ENCODE measurements around the gene SLC51B.
A peak's percentile ranks its signal among the peaks of the same experiment; 100 is the strongest.

The SLC51B gene

GRCh38 chr15:65079580-65079979, 34.4 kb downstream of the SLC51B start:
- H3K4me1 ChIP-seq (ENCODE audit: control insufficient read depth, low read depth, low read length) = peaks cover 25% of the 10 kb centered on the region
- no peak overlapping the region for H3K27ac ChIP-seq (ENCODE audit: low read length)
- H3K9ac ChIP-seq (ENCODE audit: low read length) = no peak overlapping the region
- H3K9me3 ChIP-seq (ENCODE audit: control insufficient read depth, low read depth, low read length) = no peaks in the 10 kb centered on the region
- no peaks in the 10 kb centered on the region for H3K36me3 ChIP-seq (ENCODE audit: control insufficient read depth, low read depth, low read length)
- no peaks in the 10 kb centered on the region for H3K27me3 ChIP-seq (ENCODE audit: control insufficient read depth, insufficient read depth, low read length)
- no peak overlapping the region for H3K4me3 ChIP-seq (ENCODE audit: low read length)

- no peaks in the 10 kb centered on the region for H3K27me3 ChIP-seq (ENCODE audit: control insufficient read depth, insufficient read depth, low read length)
- no peak overlapping the region for H3K4me3 ChIP-seq (ENCODE audit: low read length)
- peaks cover 25% of the 10 kb centered on the region for H3K4me1 ChIP-seq (ENCODE audit: control insufficient read depth, low read depth, low read length)
- H3K36me3 ChIP-seq (ENCODE audit: control insufficient read depth, low read depth, low read length) = no peaks in the 10 kb centered on the region
- no peak overlapping the region for H3K27ac ChIP-seq (ENCODE audit: low read length)
- H3K9ac ChIP-seq (ENCODE audit: low read length) = no peak overlapping the region
- H3K9me3 ChIP-seq (ENCODE audit: control insufficient read depth, low read depth, low read length) = no peaks in the 10 kb centered on the region
Measured at GRCh38 chr15:65081270-65081669, 36.1 kb downstream of the SLC51B start.

GRCh38 chr15:65081758-65082157, 36.6 kb downstream of the SLC51B start:
- Histone ChIP-seq H3K4me1 (ENCODE audit: control insufficient read depth, low read depth, low read length) (peaks cover 25% of the 10 kb centered on the region), H3K27ac (ENCODE audit: low read length) (no peak overlapping the region), H3K36me3 (ENCODE audit: control insufficient read depth, low read depth, low read length) (no peaks in the 10 kb centered on the region), H3K9ac (ENCODE audit: low read length) (no peak overlapping the region), H3K27me3 (ENCODE audit: control insufficient read depth, insufficient read depth, low read length) (no peaks in the 10 kb centered on the region), H3K9me3 (ENCODE audit: control insufficient read depth, low read depth, low read length) (no peaks in the 10 kb centered on the region), H3K4me3 (ENCODE audit: low read length) (no peak overlapping the region)

- Histone ChIP-seq H3K4me3 (ENCODE audit: low read length) (peak overlapping the region; percentile 27), H3K27ac (ENCODE audit: low read length) (no peak overlapping the region), H3K9ac (ENCODE audit: low read length) (no peak overlapping the region), H3K27me3 (ENCODE audit: control insufficient read depth, insufficient read depth, low read length) (no peaks in the 10 kb centered on the region), H3K4me1 (ENCODE audit: control insufficient read depth, low read depth, low read length) (peaks cover 25% of the 10 kb centered on the region), H3K9me3 (ENCODE audit: control insufficient read depth, low read depth, low read length) (no peaks in the 10 kb centered on the region), H3K36me3 (ENCODE audit: control insufficient read depth, low read depth, low read length) (no peaks in the 10 kb centered on the region)
Measured at GRCh38 chr15:65082303-65082953, 37.2 kb downstream of the SLC51B start.

- Histone ChIP-seq H3K4me1 (ENCODE audit: control insufficient read depth, low read depth, low read length) (peaks cover 25% of the 10 kb centered on the region), H3K9ac (ENCODE audit: low read length) (no peak overlapping the region), H3K27me3 (ENCODE audit: control insufficient read depth, insufficient read depth, low read length) (no peaks in the 10 kb centered on the region), H3K4me3 (ENCODE audit: low read length) (peak overlapping the region; percentile 27), H3K36me3 (ENCODE audit: control insufficient read depth, low read depth, low read length) (no peaks in the 10 kb centered on the region), H3K27ac (ENCODE audit: low read length) (no peak overlapping the region), H3K9me3 (ENCODE audit: control insufficient read depth, low read depth, low read length) (no peaks in the 10 kb centered on the region)
Measured at GRCh38 chr15:65083262-65083701, 38.1 kb downstream of the SLC51B start.

GRCh38 chr15:65084500-65085206, 39.5 kb downstream of the SLC51B start:
- H3K4me3 ChIP-seq (ENCODE audit: low read length) = no peak overlapping the region
- no peak overlapping the region for H3K27ac ChIP-seq (ENCODE audit: low read length)
- H3K9me3 ChIP-seq (ENCODE audit: control insufficient read depth, low read depth, low read length) = no peaks in the 10 kb centered on the region
- no peak overlapping the region for H3K9ac ChIP-seq (ENCODE audit: low read length)
- H3K36me3 ChIP-seq (ENCODE audit: control insufficient read depth, low read depth, low read length) = no peaks in the 10 kb centered on the region
- H3K4me1 ChIP-seq (ENCODE audit: control insufficient read depth, low read depth, low read length) = peaks cover 33% of the 10 kb centered on the region
- no peaks in the 10 kb centered on the region for H3K27me3 ChIP-seq (ENCODE audit: control insufficient read depth, insufficient read depth, low read length)

- Histone ChIP-seq H3K36me3 (ENCODE audit: control insufficient read depth, low read depth, low read length) (no peaks in the 10 kb centered on the region), H3K9ac (ENCODE audit: low read length) (no peak overlapping the region), H3K27me3 (ENCODE audit: control insufficient read depth, insufficient read depth, low read length) (no peaks in the 10 kb centered on the region), H3K9me3 (ENCODE audit: control insufficient read depth, low read depth, low read length) (no peaks in the 10 kb centered on the region), H3K4me1 (ENCODE audit: control insufficient read depth, low read depth, low read length) (peaks cover 33% of the 10 kb centered on the region), H3K27ac (ENCODE audit: low read length) (no peak overlapping the region), H3K4me3 (ENCODE audit: low read length) (no peak overlapping the region)
Measured at GRCh38 chr15:65085207-65085753, 40.1 kb downstream of the SLC51B start.

- Histone ChIP-seq H3K9ac (ENCODE audit: low read length) (no peak overlapping the region), H3K4me1 (ENCODE audit: control insufficient read depth, low read depth, low read length) (peaks cover 33% of the 10 kb centered on the region), H3K4me3 (ENCODE audit: low read length) (no peak overlapping the region), H3K9me3 (ENCODE audit: control insufficient read depth, low read depth, low read length) (no peaks in the 10 kb centered on the region), H3K36me3 (ENCODE audit: control insufficient read depth, low read depth, low read length) (no peaks in the 10 kb centered on the region), H3K27me3 (ENCODE audit: control insufficient read depth, insufficient read depth, low read length) (no peaks in the 10 kb centered on the region), H3K27ac (ENCODE audit: low read length) (no peak overlapping the region)
Measured at GRCh38 chr15:65085990-65086679, 40.9 kb downstream of the SLC51B start.

GRCh38 chr15:65086680-65087111, 41.5 kb downstream of the SLC51B start:
- H3K27ac ChIP-seq (ENCODE audit: low read length) = no peak overlapping the region
- H3K9ac ChIP-seq (ENCODE audit: low read length) = no peak overlapping the region
- H3K36me3 ChIP-seq (ENCODE audit: control insufficient read depth, low read depth, low read length) = no peaks in the 10 kb centered on the region
- no peaks in the 10 kb centered on the region for H3K27me3 ChIP-seq (ENCODE audit: control insufficient read depth, insufficient read depth, low read length)
- H3K9me3 ChIP-seq (ENCODE audit: control insufficient read depth, low read depth, low read length) = no peaks in the 10 kb centered on the region
- H3K4me3 ChIP-seq (ENCODE audit: low read length) = no peak overlapping the region
- peaks cover 33% of the 10 kb centered on the region for H3K4me1 ChIP-seq (ENCODE audit: control insufficient read depth, low read depth, low read length)

- H3K4me3 ChIP-seq (ENCODE audit: low read length) = no peak overlapping the region
- no peaks in the 10 kb centered on the region for H3K36me3 ChIP-seq (ENCODE audit: control insufficient read depth, low read depth, low read length)
- no peak overlapping the region for H3K27ac ChIP-seq (ENCODE audit: low read length)
- H3K9me3 ChIP-seq (ENCODE audit: control insufficient read depth, low read depth, low read length) = no peaks in the 10 kb centered on the region
- H3K9ac ChIP-seq (ENCODE audit: low read length) = no peak overlapping the region
- H3K27me3 ChIP-seq (ENCODE audit: control insufficient read depth, insufficient read depth, low read length) = no peaks in the 10 kb centered on the region
- peaks cover 29% of the 10 kb centered on the region for H3K4me1 ChIP-seq (ENCODE audit: control insufficient read depth, low read depth, low read length)
Measured at GRCh38 chr15:65087411-65087810, 42.2 kb downstream of the SLC51B start.

- Histone ChIP-seq H3K27me3 (ENCODE audit: control insufficient read depth, insufficient read depth, low read length) (no peaks in the 10 kb centered on the region), H3K36me3 (ENCODE audit: control insufficient read depth, low read depth, low read length) (no peaks in the 10 kb centered on the region), H3K9me3 (ENCODE audit: control insufficient read depth, low read depth, low read length) (no peaks in the 10 kb centered on the region), H3K27ac (ENCODE audit: low read length) (no peak overlapping the region), H3K4me1 (ENCODE audit: control insufficient read depth, low read depth, low read length) (peaks cover 23% of the 10 kb centered on the region), H3K4me3 (ENCODE audit: low read length) (no peak overlapping the region), H3K9ac (ENCODE audit: low read length) (no peak overlapping the region)
Measured at GRCh38 chr15:65087873-65088642, 42.9 kb downstream of the SLC51B start.
